HEK293 (cell line): ENCODE measurements around the gene BORCS6.

Experiments
- KLF10 ChIP-seq: fragments of 450-650 bp; IDR thresholded peaks from 2 replicates; pipeline ENCODE4 v1.5.1; 2018; ENCODE audit warnings: missing biosample characterization, mild to moderate bottlenecking, missing genetic modification characterization
- KLF16 ChIP-seq: fragments of 450-650 bp; formaldehyde crosslinking; IDR thresholded peaks from 2 replicates; pipeline ENCODE4 v1.5.1; 2017; ENCODE audit warnings: missing biosample characterization, missing genetic modification characterization
- OSR2 ChIP-seq: fragments of 450-650 bp; formaldehyde crosslinking; IDR thresholded peaks from 2 replicates; pipeline ENCODE4 v1.5.1; 2016; ENCODE audit warnings: missing biosample characterization, missing genetic modification characterization
- PRDM1 ChIP-seq: fragments of 450-650 bp; formaldehyde crosslinking; IDR thresholded peaks from 2 replicates; pipeline ENCODE4; 2016; ENCODE audit warnings: missing biosample characterization, missing genetic modification characterization
- PRDM4 ChIP-seq: fragments of 450-650 bp; formaldehyde crosslinking; IDR thresholded peaks from 2 replicates; pipeline ENCODE4 v1.5.1; 2017; ENCODE audit warnings: missing biosample characterization, missing genetic modification characterization
- REPIN1 ChIP-seq: fragments of 450-650 bp; formaldehyde crosslinking; IDR thresholded peaks from 2 replicates; pipeline ENCODE4 v1.5.1; 2017; ENCODE audit warnings: missing biosample characterization, missing genetic modification characterization, low read depth
- SP2 ChIP-seq: fragments of 450-650 bp; formaldehyde crosslinking; IDR thresholded peaks from 2 replicates; pipeline ENCODE4 v1.5.1; 2016; ENCODE audit warnings: missing biosample characterization, missing genetic modification characterization
- SP3 ChIP-seq: fragments of 450-650 bp; formaldehyde crosslinking; IDR thresholded peaks from 2 replicates; pipeline ENCODE4 v1.5.1; 2016; ENCODE audit warnings: missing biosample characterization, missing genetic modification characterization
- ZBTB7A ChIP-seq: fragments of 450-650 bp; formaldehyde crosslinking; IDR thresholded peaks from 2 replicates; pipeline ENCODE4 v1.5.1; 2016; ENCODE audit warnings: low read depth, missing biosample characterization, missing genetic modification characterization
- ZEB2 ChIP-seq: fragments of 450-650 bp; formaldehyde crosslinking; IDR thresholded peaks from 2 replicates; pipeline ENCODE4 v1.5.1; 2016; ENCODE audit warnings: missing biosample characterization, missing genetic modification characterization
- ZFP3 ChIP-seq: fragments of 450-650 bp; formaldehyde crosslinking; IDR thresholded peaks from 2 replicates; pipeline ENCODE4 v1.5.1; 2016; ENCODE audit warnings: low read depth, missing biosample characterization, missing genetic modification characterization
- ZNF112 ChIP-seq: fragments of 450-650 bp; formaldehyde crosslinking; IDR thresholded peaks from 2 replicates; pipeline ENCODE4 v1.5.0; 2017; ENCODE audit warnings: missing biosample characterization, missing genetic modification characterization
- ZNF140 ChIP-seq: fragments of 450-650 bp; formaldehyde crosslinking; IDR thresholded peaks from 2 replicates; pipeline ENCODE4 v1.5.1; 2016; ENCODE audit warnings: missing biosample characterization, missing genetic modification characterization
- ZNF146 ChIP-seq: fragments of 450-650 bp; formaldehyde crosslinking; IDR thresholded peaks from 2 replicates; pipeline ENCODE4 v1.5.1; 2016; ENCODE audit warnings: missing biosample characterization, missing genetic modification characterization
- ZNF211 ChIP-seq: fragments of 450-650 bp; formaldehyde crosslinking; IDR thresholded peaks from 2 replicates; pipeline ENCODE4 v1.5.1; 2016; ENCODE audit warnings: low read depth, missing biosample characterization, missing genetic modification characterization
- ZNF223 ChIP-seq: fragments of 450-650 bp; formaldehyde crosslinking; IDR thresholded peaks from 2 replicates; pipeline ENCODE4 v1.5.1; 2016; ENCODE audit warnings: missing biosample characterization, missing genetic modification characterization
- ZNF239 ChIP-seq: fragments of 450-650 bp; formaldehyde crosslinking; IDR thresholded peaks from 2 replicates; pipeline ENCODE4 v1.5.1; 2016; ENCODE audit warnings: missing biosample characterization, missing genetic modification characterization
- ZNF280D ChIP-seq: fragments of 450-650 bp; formaldehyde crosslinking; IDR thresholded peaks from 2 replicates; pipeline ENCODE4 v1.5.1; 2016; ENCODE audit warnings: missing biosample characterization, missing genetic modification characterization
- ZNF302 ChIP-seq: fragments of 450-650 bp; formaldehyde crosslinking; IDR thresholded peaks from 2 replicates; pipeline ENCODE4 v1.5.1; 2016; ENCODE audit warnings: missing biosample characterization, missing genetic modification characterization, low read depth
- ZNF350 ChIP-seq: fragments of 450-650 bp; formaldehyde crosslinking; IDR thresholded peaks from 2 replicates; pipeline ENCODE4 v1.5.0; 2017; ENCODE audit warnings: missing biosample characterization, mild to moderate bottlenecking, missing genetic modification characterization
- ZNF416 ChIP-seq: fragments of 450-650 bp; formaldehyde crosslinking; IDR thresholded peaks from 2 replicates; pipeline ENCODE4 v1.5.1; 2016; ENCODE audit warnings: missing biosample characterization, missing genetic modification characterization
- ZNF426 ChIP-seq: fragments of 450-650 bp; formaldehyde crosslinking; IDR thresholded peaks from 2 replicates; pipeline ENCODE4 v1.5.1; 2017; ENCODE audit warnings: missing biosample characterization, missing genetic modification characterization, mild to moderate bottlenecking, inconsistent platforms, moderate library complexity
- ZNF473 ChIP-seq: fragments of 450-650 bp; formaldehyde crosslinking; IDR thresholded peaks from 2 replicates; pipeline ENCODE4 v1.5.1; 2017; ENCODE audit warnings: missing biosample characterization, missing genetic modification characterization
- ZNF518A ChIP-seq: fragments of 450-650 bp; formaldehyde crosslinking; conservative IDR thresholded peaks from 2 replicates; pipeline ENCODE4 v1.5.1; 2016; ENCODE audit warnings: low read depth, missing biosample characterization, missing genetic modification characterization
- ZNF521 ChIP-seq: fragments of 450-650 bp; formaldehyde crosslinking; IDR thresholded peaks from 2 replicates; pipeline ENCODE4 v1.5.1; 2017; ENCODE audit warnings: missing biosample characterization, mild to moderate bottlenecking, missing genetic modification characterization
- ZNF558 ChIP-seq: fragments of 450-650 bp; formaldehyde crosslinking; IDR thresholded peaks from 2 replicates; pipeline ENCODE4 v1.5.1; 2016; ENCODE audit warnings: missing biosample characterization, missing genetic modification characterization
- ZNF596 ChIP-seq: fragments of 450-650 bp; IDR thresholded peaks from 2 replicates; pipeline ENCODE4 v1.5.0; 2018; ENCODE audit warnings: missing biosample characterization, mild to moderate bottlenecking, missing genetic modification characterization, moderate library complexity
- ZNF664 ChIP-seq: fragments of 450-650 bp; formaldehyde crosslinking; IDR thresholded peaks from 2 replicates; pipeline ENCODE4 v1.5.1; 2016; ENCODE audit warnings: missing biosample characterization, missing genetic modification characterization
- ZSCAN18 ChIP-seq: fragments of 450-650 bp; formaldehyde crosslinking; IDR thresholded peaks from 2 replicates; pipeline ENCODE4 v1.5.1; 2016; ENCODE audit warnings: missing biosample characterization, missing genetic modification characterization

The BORCS6 gene

GRCh38 chr17:8153957-8154607 is 35.9 kb downstream of the BORCS6 start (continued):
- TF ChIP-seq ZNF518A (tag by site-specific recombination), result no peak; the same call in 1 of the 2 replicates
- TF ChIP-seq ZNF558 (tag by site-specific recombination), result 0 out of 2 replicates have a peak, but pooled peaks have one; percentile 5
- no peak for TF ChIP-seq ZNF521 (tag by site-specific recombination)
- TF ChIP-seq ZNF146 (tag by site-specific recombination), result no peak
- no peak for TF ChIP-seq ZNF416
- no peak for TF ChIP-seq ZNF140 (tag by site-specific recombination)
- TF ChIP-seq KLF16 (tag by site-specific recombination), result peak; percentile 97
- no peak for TF ChIP-seq ZNF473 (tag by site-specific recombination)
- no peak for TF ChIP-seq ZNF112
- no peak for TF ChIP-seq ZSCAN18
- TF ChIP-seq PRDM4 (tag by site-specific recombination), result no peak
- peak; percentile 45 for TF ChIP-seq OSR2 (tag by site-specific recombination)
- no peak for TF ChIP-seq ZFP3 (tag by site-specific recombination)
- no peak; the same call in 1 of the 2 replicates for TF ChIP-seq ZNF664 (tag by site-specific recombination)
- peak; percentile 98 for TF ChIP-seq KLF10
- TF ChIP-seq ZNF211, result no peak
- peak; percentile 91 for TF ChIP-seq SP3
- peak; percentile 56; the same call in 1 of the 2 replicates for TF ChIP-seq ZEB2 (tag by site-specific recombination)
- no peak for TF ChIP-seq ZNF239 (tag by site-specific recombination)
- TF ChIP-seq ZNF302 (tag by site-specific recombination), result no peak
- TF ChIP-seq REPIN1, result no peak
- TF ChIP-seq PRDM1 (tag by site-specific recombination), result no peak
- no peak for TF ChIP-seq ZBTB7A (tag by site-specific recombination)
- peak; percentile 96 for TF ChIP-seq SP2
- TF ChIP-seq ZNF350 (tag by site-specific recombination), result no peak
- 0 out of 2 replicates have a peak, but pooled peaks have one; percentile 48 for TF ChIP-seq ZNF223 (tag by site-specific recombination)
- TF ChIP-seq ZNF280D (tag by site-specific recombination), result no peak
- TF ChIP-seq ZNF596 (tag by site-specific recombination), result no peak
- no peak for TF ChIP-seq ZNF426 (tag by site-specific recombination)
